NCI-H2081 treated with DMSO at 0.1 percent for 48 hours (cell line): ENCODE measurements around the gene NT5C1A.

Experiments
- DNase-seq: peaks from one replicate; lab custom pipeline; 2025; lab: John Stamatoyannopoulos, UW

The NT5C1A gene

DNA sequence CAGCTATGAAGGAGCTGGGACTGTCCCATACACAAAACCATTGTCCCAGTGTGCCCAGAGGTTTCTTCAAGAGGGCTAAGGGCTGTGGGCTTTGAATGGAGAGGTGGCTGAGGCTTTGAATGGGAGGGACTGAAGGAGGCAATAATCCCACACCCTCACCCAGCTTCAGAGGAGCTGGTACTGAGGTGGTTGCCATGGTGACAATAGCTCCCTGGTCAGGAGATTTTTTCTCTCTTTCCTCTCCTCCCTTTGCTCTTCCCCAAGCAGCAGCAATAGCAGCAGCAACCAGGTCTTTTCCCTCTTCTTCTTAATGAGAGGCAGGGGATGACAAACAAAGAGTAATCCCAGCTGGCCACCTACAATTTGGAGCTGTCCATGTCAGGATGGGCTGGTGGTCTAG is 17.7 kb upstream of the NT5C1A start:
- DNase-seq: no peak

DNA sequence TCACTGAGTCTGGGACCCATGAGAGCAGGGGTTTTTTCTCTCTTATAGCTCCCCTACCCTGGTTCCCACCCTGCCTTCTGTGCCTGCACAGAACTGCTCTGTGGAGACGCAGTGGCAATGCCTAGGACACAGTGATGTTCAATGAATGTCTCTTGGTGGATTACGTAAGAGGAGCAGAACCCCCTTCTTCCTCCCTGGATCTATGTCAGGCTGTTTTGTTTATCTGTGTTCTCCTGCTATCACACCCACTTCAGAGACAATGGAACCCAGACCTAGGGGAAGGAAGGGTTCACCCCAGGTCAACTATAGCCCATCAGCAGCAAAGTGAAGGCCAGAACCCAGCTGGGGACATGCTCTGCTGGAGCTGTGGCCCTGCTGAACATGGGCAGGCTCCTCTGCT is 17.3 kb upstream of the NT5C1A start:
- no peak for DNase-seq

DNA sequence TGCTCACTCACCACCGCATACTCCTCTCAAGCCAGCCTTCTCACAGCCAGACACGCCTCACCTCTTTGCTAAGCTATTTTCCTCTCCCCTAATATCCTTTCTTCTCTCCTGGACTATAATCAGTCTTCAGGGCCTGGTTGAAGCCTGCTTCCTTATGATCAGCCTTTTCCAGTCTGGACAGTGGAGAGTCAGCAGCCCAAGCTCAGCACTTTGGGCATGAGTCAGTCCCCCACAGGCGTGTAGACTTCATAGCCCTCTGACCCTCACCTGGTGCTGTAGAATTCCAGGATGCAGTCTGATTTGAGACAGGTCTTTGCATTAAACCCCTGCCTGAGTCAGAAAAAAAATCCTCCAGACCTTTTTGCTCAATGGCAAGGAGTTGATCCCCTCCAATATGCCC is 16.8 kb upstream of the NT5C1A start:
- DNase-seq: no peak

GRCh38 chr1:39687243-39687642 is 15.3 kb upstream of the NT5C1A start:
- no peak for DNase-seq

GRCh38 chr1:39685071-39685470 is 13.2 kb upstream of the NT5C1A start:
- no peak for DNase-seq

DNA sequence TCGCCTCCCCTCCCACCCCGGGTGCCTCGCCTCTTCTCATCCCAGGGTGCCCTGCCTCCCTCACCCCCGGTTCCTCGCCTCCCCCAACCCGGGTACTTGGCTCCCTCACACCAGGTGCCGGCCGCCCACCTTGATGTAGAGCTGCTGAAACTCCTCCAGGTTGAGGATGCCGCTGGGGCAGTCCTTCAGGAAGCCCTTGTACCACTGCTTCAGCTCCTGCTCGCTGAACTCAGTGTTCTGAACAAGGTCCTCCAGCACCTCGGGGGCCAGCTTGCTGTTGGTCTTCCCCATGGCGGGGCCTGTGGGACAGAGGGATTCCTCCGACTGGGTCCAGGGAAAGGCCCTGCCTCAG is 12.4 kb upstream of the NT5C1A start:
- no peak for DNase-seq

- no peak for DNase-seq
These were observed 11.8 kb upstream of the NT5C1A start for GRCh38 chr1:39683591-39684312.

DNA sequence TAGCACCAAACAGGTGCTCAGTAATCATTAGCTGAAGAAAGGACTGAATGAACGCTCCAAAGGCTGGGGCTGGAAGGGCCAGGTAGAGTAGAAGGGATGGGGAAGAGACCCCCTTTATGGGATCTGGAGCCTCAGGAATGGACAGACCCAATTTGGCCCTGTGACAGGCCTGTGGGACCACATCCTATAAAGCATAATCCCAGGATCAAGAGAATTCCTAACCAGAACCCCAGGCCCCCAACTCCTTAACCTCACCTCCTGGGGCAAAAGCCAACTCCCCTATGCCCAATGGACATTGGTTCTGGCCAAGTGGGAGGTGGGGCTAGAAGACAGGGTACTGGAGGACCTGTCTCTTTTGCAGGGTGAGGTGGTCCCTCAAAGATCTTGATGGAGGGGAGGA is 10.1 kb upstream of the NT5C1A start:
- DNase-seq: no peak

GRCh38 chr1:39681294-39681693 is 9.4 kb upstream of the NT5C1A start:
- no peak for DNase-seq

DNA sequence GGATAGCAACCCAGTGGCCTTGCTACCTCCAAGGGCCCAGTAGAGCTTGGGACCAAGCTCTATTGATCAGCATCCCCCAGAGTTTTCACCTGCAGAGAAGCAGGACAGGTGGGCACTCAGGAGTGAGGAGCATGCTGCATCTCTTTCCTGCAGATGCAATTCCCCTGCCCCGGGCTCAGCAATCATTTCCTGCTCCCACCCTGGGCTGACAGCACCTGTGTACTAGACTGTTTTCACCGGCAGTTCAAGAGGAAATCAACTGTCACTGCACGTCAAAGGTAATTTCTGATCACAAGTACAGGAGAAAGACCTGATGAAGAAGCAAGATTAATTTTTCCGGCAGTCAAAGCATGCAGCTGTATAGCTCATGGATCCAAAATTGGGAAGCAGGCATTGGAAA is 8.8 kb upstream of the NT5C1A start:
- DNase-seq: no peak

DNA sequence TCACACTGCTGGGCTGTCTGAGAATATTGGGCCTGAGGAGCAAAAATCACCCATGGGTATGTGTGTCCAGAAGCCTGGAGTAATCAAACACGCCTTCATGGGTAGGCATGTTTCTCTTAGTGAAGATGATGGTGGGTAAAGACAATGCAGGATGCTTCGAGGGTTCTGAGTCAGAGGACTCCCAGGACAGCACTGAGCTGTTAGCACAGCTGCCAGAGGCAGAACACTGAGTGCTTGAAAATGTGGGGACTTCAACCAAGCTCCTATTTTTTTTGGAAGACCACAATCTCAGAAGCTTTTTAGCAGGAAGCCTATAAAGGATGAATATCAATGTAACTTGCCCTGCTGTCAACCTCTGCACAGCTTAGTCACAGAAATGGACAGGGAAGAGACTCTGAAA is 7.9 kb upstream of the NT5C1A start:
- no peak for DNase-seq

DNA sequence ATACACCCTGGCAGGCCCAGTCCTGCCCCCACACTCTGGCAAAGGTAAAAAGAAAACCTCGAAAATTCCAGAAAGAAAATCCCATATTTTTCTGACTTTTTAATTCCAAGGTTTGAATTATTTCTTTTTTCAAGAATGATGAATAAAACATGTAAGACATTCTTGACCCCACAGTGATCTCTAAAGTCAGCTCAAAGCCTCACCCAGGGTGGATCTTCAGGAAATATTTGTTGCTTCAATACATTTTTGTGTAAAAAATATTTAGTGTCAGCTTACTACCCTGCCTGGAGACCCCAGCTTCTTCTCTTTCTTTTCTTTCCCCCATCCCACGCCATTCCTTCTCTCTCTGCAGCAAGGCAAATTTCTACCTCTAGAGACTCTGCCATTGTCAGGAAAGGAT is 7.0 kb upstream of the NT5C1A start:
- DNase-seq: no peak

DNA sequence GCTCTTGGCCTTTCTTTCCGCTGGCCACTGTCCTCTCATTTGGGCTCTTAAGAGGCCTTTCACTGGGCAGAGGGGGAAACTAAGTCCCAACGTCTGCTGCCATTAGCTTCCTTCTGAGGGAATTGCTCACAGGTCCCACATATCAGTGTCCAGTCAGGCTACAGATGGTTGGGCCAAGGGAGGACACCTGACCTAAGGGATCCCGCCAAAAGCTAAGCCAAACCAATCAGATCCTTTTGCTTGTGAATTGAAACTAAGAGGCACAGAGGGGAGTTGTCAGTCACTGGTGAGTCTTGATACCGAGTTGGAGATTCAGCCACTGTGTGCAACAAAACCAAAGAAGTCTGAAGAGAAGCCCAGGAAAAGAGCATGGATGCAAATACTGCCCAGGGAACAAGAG is 5.7 kb upstream of the NT5C1A start:
- DNase-seq: no peak

DNA sequence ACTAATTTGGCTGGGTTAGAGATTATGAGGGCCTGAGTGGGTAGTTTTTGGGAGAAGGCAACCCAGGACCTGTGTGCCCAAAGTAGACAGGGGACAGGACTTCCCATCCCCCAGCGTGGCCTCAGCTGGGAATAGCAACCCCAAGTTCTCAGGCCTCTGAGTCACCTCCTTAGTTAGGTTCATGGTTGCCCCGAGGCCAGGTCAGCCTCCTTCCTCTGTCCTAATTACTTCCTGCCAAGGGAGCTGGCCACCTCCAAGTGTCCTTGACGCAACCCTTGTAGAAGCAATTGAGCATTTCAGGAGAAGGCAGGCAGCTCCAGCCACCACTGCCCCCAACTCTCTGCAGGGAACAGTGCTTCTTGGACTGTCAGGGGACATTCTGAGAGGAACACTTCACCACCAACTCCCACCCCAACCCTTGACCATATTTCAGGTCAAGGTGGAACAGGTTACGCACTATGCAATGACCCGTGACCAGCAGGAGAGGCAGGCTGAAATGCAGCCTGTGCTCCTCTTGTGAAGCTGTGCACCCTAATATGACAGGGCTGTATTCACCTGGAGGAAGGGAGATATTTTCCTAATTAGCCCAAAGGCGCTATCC is 5.1 kb upstream of the NT5C1A start:
- no peak for DNase-seq

GRCh38 chr1:39675220-39675619 is 3.3 kb upstream of the NT5C1A start:
- no peak for DNase-seq

- no peak for DNase-seq
These were observed 1.3 kb upstream of the NT5C1A start for GRCh38 chr1:39673215-39673614.

DNA sequence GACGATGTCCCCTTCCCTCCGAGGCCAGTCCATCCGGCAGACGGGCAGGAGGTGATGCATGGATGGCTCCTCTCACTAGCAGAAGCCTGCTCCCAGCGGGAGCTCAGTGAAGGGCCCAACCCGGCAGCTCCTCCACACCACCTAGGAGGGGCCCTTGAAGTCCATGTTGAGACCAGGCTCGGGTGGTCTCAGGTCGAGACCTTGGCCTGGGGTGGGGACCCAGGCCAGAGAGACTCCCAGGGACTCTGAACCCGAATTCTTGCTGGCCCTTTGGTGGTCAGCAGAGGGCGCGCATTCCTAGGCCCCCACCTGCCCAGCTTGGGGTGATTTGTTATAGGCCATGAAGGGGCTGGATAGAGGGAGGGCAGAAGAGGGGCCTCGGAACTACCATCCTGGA is 642 bp upstream of the NT5C1A start:
- DNase-seq: no peak

DNA sequence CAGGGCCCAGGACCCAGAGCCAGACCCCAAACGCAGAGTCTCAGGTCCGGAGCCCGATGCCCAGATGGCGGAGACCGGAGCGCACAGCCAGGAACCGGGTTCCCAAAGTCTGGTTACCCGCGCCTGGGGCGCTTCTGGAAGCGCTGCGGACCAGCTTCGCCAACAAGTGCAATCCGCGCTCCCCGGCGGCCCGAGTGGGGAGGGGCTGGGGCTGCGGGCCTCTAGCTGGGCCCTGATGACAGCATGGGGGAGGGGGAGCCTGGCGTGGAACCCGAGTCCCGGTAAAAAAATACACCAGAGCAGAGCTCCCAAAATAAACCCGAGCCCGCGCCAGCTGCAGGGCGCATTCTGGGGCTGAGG is 494 bp downstream of the NT5C1A start:
- no peak for DNase-seq

- no peak for DNase-seq
These were observed 1.2 kb downstream of the NT5C1A start for GRCh38 chr1:39670689-39671088.

DNA sequence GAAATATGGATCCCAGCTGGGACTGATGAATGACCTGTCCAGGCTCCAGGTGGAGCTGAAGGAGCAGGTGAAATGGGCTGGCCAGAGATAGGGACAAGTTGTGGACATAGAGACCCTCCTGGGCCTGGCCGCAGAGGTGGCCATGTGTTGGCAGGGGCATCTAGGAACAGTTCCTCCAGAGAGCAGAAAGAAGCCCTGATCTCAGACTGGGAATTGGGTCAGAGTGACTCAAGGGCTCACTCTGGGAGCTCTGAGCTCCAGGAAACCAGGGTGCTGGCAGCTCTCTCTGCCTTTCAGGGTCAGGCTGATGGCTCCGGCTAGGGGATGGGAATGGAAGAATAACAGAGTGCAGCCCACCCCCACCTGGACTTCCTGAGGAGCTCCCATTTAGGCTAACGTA is 3.0 kb downstream of the NT5C1A start:
- DNase-seq: no peak

- DNase-seq: no peak
These were observed 3.8 kb downstream of the NT5C1A start for GRCh38 chr1:39668111-39668510.

GRCh38 chr1:39666772-39667171 is 5.1 kb downstream of the NT5C1A start:
- DNase-seq: no peak

DNA sequence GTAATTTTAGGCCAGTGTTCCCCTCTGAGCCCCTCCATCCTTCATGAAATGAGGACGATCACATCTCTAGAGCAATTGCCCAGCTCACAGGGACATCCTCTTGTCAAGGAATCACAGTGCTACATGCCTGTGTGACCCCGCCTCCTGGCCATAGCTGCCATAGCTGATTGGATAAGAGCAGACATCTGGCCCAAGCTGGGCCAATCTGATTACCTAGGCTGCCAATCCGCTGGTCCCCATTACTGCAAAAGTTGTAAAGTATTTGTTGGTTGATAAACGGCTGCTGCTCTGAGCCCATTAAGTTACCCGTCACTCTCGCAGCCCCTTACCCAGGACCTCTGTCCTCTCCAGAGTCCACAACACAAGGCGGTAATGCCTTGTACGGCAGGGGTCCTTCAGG is 8.3 kb downstream of the NT5C1A start:
- DNase-seq: no peak

DNA sequence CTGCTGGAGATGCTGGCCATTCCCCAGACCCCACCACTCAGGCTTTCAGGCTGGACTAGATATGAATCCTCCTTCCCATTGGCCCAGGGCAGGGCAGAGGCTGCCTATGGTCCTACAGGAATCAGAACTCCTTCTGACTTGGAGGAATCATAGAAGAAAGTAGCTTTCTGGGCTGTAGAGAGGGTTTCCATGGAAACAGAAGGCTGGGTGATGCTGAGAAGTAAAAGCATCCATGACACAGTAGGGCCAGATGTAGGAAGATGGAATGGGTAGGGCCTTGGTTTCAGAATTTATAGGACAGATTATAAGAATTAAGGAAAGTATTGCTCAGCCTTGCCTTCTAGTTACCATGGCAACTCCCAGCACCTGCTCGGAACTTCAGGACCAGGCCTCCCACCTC is 9.0 kb downstream of the NT5C1A start:
- DNase-seq: no peak
